Renal cortical epithelial cell (primary cell): ENCODE measurements around the gene MYH14. TPM values are rescaled to one million over a fixed set of nuclear protein-coding genes. Genes with fewer than 3 reads are reported as not detected.

Source experiments
- DNase-seq: peaks from one replicate; pipeline ENCODE4 v3.0.0-alpha.2; 2011; ENCODE audit warnings: low read depth
- total RNA-seq: library from RNA; depleted of rRNA; stranded (reverse); fragments of >200 nt; gene quantifications from 2 replicates; pipeline ENCODE4 v1.2.3, GENCODE V29; 2014

Gene MYH14
- total RNA-seq, 1 donor from 2014 or later: 0.85 TPM

- no peak for DNase-seq
Measured at GRCh38 chr19:50290775-50291174, 87.4 kb downstream of the MYH14 start.

GRCh38 chr19:50292216-50292827 lies 88.9 kb downstream of the MYH14 start:
- no peak for DNase-seq

GRCh38 chr19:50293263-50294004 lies 90.0 kb downstream of the MYH14 start:
- no peak for DNase-seq

GRCh38 chr19:50300051-50300450 lies 96.6 kb downstream of the MYH14 start:
- no peak for DNase-seq

- peak; percentile 80 for DNase-seq
Measured at GRCh38 chr19:50300814-50301606, 97.6 kb downstream of the MYH14 start.

- DNase-seq: no peak
Measured at GRCh38 chr19:50301607-50301971, 98.2 kb downstream of the MYH14 start.

- no peak for DNase-seq
Measured at GRCh38 chr19:50303558-50303957, 100.1 kb downstream of the MYH14 start.

- DNase-seq: no peak
Measured at GRCh38 chr19:50308991-50309390, 105.6 kb downstream of the MYH14 start.

GRCh38 chr19:50309396-50310125 lies 106.1 kb downstream of the MYH14 start:
- DNase-seq: no peak

- no peak for DNase-seq
Measured at GRCh38 chr19:50310759-50311465, 107.5 kb downstream of the MYH14 start.

GRCh38 chr19:50311723-50312635 lies 108.6 kb downstream of the MYH14 start:
- no peak for DNase-seq

GRCh38 chr19:50312967-50313811 lies 109.8 kb downstream of the MYH14 start:
- DNase-seq: no peak

- no peak for DNase-seq
Measured at GRCh38 chr19:50313812-50314536, 110.6 kb downstream of the MYH14 start.

GRCh38 chr19:50314724-50315708 lies 111.6 kb downstream of the MYH14 start:
- DNase-seq: no peak

- DNase-seq: no peak
Measured at GRCh38 chr19:50315773-50316448, 112.5 kb downstream of the MYH14 start.

GRCh38 chr19:50317115-50317514 lies 113.7 kb downstream of the MYH14 start:
- DNase-seq: no peak

- DNase-seq: no peak
Measured at GRCh38 chr19:50318438-50318837, 115.0 kb downstream of the MYH14 start.
